Central memory CD8-positive, alpha-beta T cell (primary cell): ENCODE measurements around the gene TCF12.
A peak's percentile ranks its signal among the peaks of the same experiment; 100 is the strongest.
"Not testable (repeated sequence)": the region's sequence is repeated elsewhere in the genome, so short reads cannot be mapped to it uniquely, and the experiment has no call there.

Experiments
- ATAC-seq: fragments of 150-1000 bp; cut with Tn5 transposase; replicated peaks from 2 replicates; pipeline ENCODE4 v1.10.0; 2022; ENCODE audit warnings: mild to moderate bottlenecking, moderate FRiP score, moderate number of reproducible peaks; ENCODE audit not compliant: poor library complexity, severe bottlenecking; ENCODE audit errors: extremely low read depth
- DNase-seq, 2 donors: peaks; one replicate each; pipeline ENCODE4 v3.0.0; 2021; ENCODE audit warnings: low spot score in 2 of 2
- H3K27ac Mint-ChIP-seq: one replicate; pipeline ENCODE4 v1.8.0; 2022; ENCODE audit warnings: low read depth, mild to moderate bottlenecking, moderate library complexity, mixed read lengths
- H3K27me3 Mint-ChIP-seq: one replicate; pipeline ENCODE4 v1.8.0; 2022; ENCODE audit warnings: mixed read lengths
- H3K36me3 Mint-ChIP-seq: one replicate; pipeline ENCODE4 v1.8.0; 2022; ENCODE audit warnings: mild to moderate bottlenecking, moderate library complexity, mixed read lengths; ENCODE audit not compliant: insufficient read depth
- H3K4me1 Mint-ChIP-seq: one replicate; pipeline ENCODE4 v1.8.0; 2022; ENCODE audit warnings: mixed read lengths
- H3K4me3 Mint-ChIP-seq: one replicate; pipeline ENCODE4 v1.8.0; 2022; ENCODE audit warnings: mild to moderate bottlenecking, moderate library complexity, mixed read lengths
- H3K9me3 Mint-ChIP-seq: one replicate; pipeline ENCODE4 v1.8.0; 2022; ENCODE audit warnings: mixed read lengths

The TCF12 gene

GRCh38 chr15:57158589-57158988 lies 240.1 kb downstream of the TCF12 start:
- Mint-ChIP-seq H3K36me3 (peaks cover 2% of the 10 kb centered on the region), H3K9me3 (no peaks in the 10 kb centered on the region), H3K27ac (no peak overlapping the region), H3K27me3 (no peaks in the 10 kb centered on the region), H3K4me3 (no peak overlapping the region), H3K4me1 (peaks cover 14% of the 10 kb centered on the region)
- ATAC-seq: no peak
- DNase-seq: no peak

- DNase-seq (no peak), ATAC-seq (no peak)
- peaks cover under 1% of the 10 kb centered on the region for H3K36me3 Mint-ChIP-seq
- H3K9me3 Mint-ChIP-seq: no peaks in the 10 kb centered on the region
- no peak overlapping the region for H3K4me3 Mint-ChIP-seq
- H3K4me1 Mint-ChIP-seq: peaks cover 13% of the 10 kb centered on the region
- H3K27ac Mint-ChIP-seq: no peak overlapping the region
- H3K27me3 Mint-ChIP-seq: no peaks in the 10 kb centered on the region
Observed at GRCh38 chr15:57158997-57159668, 240.7 kb downstream of the TCF12 start.

- Mint-ChIP-seq H3K4me3 (no peak overlapping the region), H3K27ac (no peak overlapping the region), H3K9me3 (no peaks in the 10 kb centered on the region), H3K4me1 (peaks cover 9% of the 10 kb centered on the region), H3K27me3 (no peaks in the 10 kb centered on the region), H3K36me3 (peaks cover 2% of the 10 kb centered on the region)
- ATAC-seq (no peak), DNase-seq (no peak)
Observed at GRCh38 chr15:57159767-57160166, 241.3 kb downstream of the TCF12 start.

- H3K36me3 Mint-ChIP-seq: peaks cover 2% of the 10 kb centered on the region
- H3K4me3 Mint-ChIP-seq: no peak overlapping the region
- ATAC-seq: no peak
- no peak overlapping the region for H3K27ac Mint-ChIP-seq
- H3K27me3 Mint-ChIP-seq: no peaks in the 10 kb centered on the region
- no peaks in the 10 kb centered on the region for H3K9me3 Mint-ChIP-seq
- DNase-seq: no peak
- H3K4me1 Mint-ChIP-seq: peaks cover 9% of the 10 kb centered on the region
Observed at GRCh38 chr15:57160823-57161560, 242.5 kb downstream of the TCF12 start.

- not testable (repeated sequence) for H3K4me1 Mint-ChIP-seq, H3K36me3 Mint-ChIP-seq, H3K27me3 Mint-ChIP-seq, H3K4me3 Mint-ChIP-seq, ATAC-seq, H3K9me3 Mint-ChIP-seq, H3K27ac Mint-ChIP-seq, DNase-seq
Observed at GRCh38 chr15:57164251-57164650, 245.8 kb downstream of the TCF12 start.

GRCh38 chr15:57165992-57166391 lies 247.5 kb downstream of the TCF12 start:
- H3K4me1 Mint-ChIP-seq: peaks cover 3% of the 10 kb centered on the region
- no peak for ATAC-seq
- H3K27ac Mint-ChIP-seq: no peak overlapping the region
- no peak for DNase-seq
- no peaks in the 10 kb centered on the region for H3K27me3 Mint-ChIP-seq
- H3K4me3 Mint-ChIP-seq: no peak overlapping the region
- peaks cover 8% of the 10 kb centered on the region for H3K36me3 Mint-ChIP-seq
- H3K9me3 Mint-ChIP-seq: no peaks in the 10 kb centered on the region

GRCh38 chr15:57167821-57168395 lies 249.5 kb downstream of the TCF12 start:
- Mint-ChIP-seq H3K27ac (no peak overlapping the region), H3K4me3 (no peak overlapping the region), H3K9me3 (no peaks in the 10 kb centered on the region), H3K36me3 (peaks cover 9% of the 10 kb centered on the region), H3K27me3 (no peaks in the 10 kb centered on the region), H3K4me1 (peaks cover 4% of the 10 kb centered on the region)
- ATAC-seq (no peak), DNase-seq (no peak)

GRCh38 chr15:57169643-57170042 lies 251.2 kb downstream of the TCF12 start:
- no peak overlapping the region for H3K27ac Mint-ChIP-seq
- no peaks in the 10 kb centered on the region for H3K27me3 Mint-ChIP-seq
- no peaks in the 10 kb centered on the region for H3K9me3 Mint-ChIP-seq
- H3K36me3 Mint-ChIP-seq: peaks cover 7% of the 10 kb centered on the region
- ATAC-seq (no peak), DNase-seq (no peak)
- no peak overlapping the region for H3K4me3 Mint-ChIP-seq
- H3K4me1 Mint-ChIP-seq: peaks cover 9% of the 10 kb centered on the region

- DNase-seq (no peak), ATAC-seq (no peak)
- Mint-ChIP-seq H3K27me3 (no peaks in the 10 kb centered on the region), H3K27ac (no peak overlapping the region), H3K36me3 (peaks cover 7% of the 10 kb centered on the region), H3K4me3 (no peak overlapping the region), H3K9me3 (no peaks in the 10 kb centered on the region), H3K4me1 (peaks cover 11% of the 10 kb centered on the region)
Observed at GRCh38 chr15:57171426-57171825, 253.0 kb downstream of the TCF12 start.

- peak overlapping the region; percentile 5 for H3K27ac Mint-ChIP-seq
- H3K4me1 Mint-ChIP-seq: peaks cover 12% of the 10 kb centered on the region
- ATAC-seq (no peak), DNase-seq (no peak)
- no peaks in the 10 kb centered on the region for H3K9me3 Mint-ChIP-seq
- no peak overlapping the region for H3K4me3 Mint-ChIP-seq
- peaks cover 6% of the 10 kb centered on the region for H3K36me3 Mint-ChIP-seq
- H3K27me3 Mint-ChIP-seq: no peaks in the 10 kb centered on the region
Observed at GRCh38 chr15:57172925-57173324, 254.5 kb downstream of the TCF12 start.

GRCh38 chr15:57183041-57183440 lies 264.6 kb downstream of the TCF12 start:
- Mint-ChIP-seq H3K27me3 (no peaks in the 10 kb centered on the region), H3K27ac (no peak overlapping the region), H3K4me3 (no peak overlapping the region), H3K36me3 (peaks cover 5% of the 10 kb centered on the region), H3K9me3 (peaks cover 6% of the 10 kb centered on the region), H3K4me1 (no peaks in the 10 kb centered on the region)
- no peak for ATAC-seq
- DNase-seq: no peak

GRCh38 chr15:57183614-57184344 lies 265.3 kb downstream of the TCF12 start:
- Mint-ChIP-seq H3K4me1 (no peaks in the 10 kb centered on the region), H3K36me3 (peaks cover 5% of the 10 kb centered on the region), H3K27me3 (no peaks in the 10 kb centered on the region), H3K4me3 (no peak overlapping the region), H3K9me3 (peaks cover 6% of the 10 kb centered on the region), H3K27ac (no peak overlapping the region)
- ATAC-seq (no peak), DNase-seq (no peak)
